Gastrocnemius medialis (tissue), 4 donors: ENCODE measurements around the gene DHX16. TPM values are rescaled to one million over a fixed set of nuclear protein-coding genes. Genes with fewer than 3 reads are reported as not detected.

ENCODE experiments used
- ATAC-seq, 2 donors: fragments of 150-250 bp; one replicate each; pipeline ENCODE4 v1.9.1; 2016
- DNase-seq, 2 donors: peaks; one replicate each; pipeline ENCODE4 v3.0.0-alpha.2; 2019
- H3K27ac ChIP-seq, 4 donors: fragments of 200-600 bp; sonication (generic); 1 replicate in 1 of 4; 2 replicates in 3 of 4; pipeline ENCODE4 v1.5.1; 2016 to 2018; ENCODE audit warnings: mild to moderate bottlenecking in 2 of 4, moderate library complexity in 1 of 4
- H3K27me3 ChIP-seq, 3 donors: fragments of 200-600 bp; sonication (generic) in 2 of 3; 1 replicate in 1 of 3; 2 replicates in 2 of 3; pipeline versions ENCODE4 v1.5.1 to v1.6.0; 2016 to 2019; ENCODE audit warnings: mild to moderate bottlenecking in 1 of 3, moderate library complexity in 1 of 3
- H3K36me3 ChIP-seq, 2 donors: fragments of 200-600 bp; sonication (generic) in 1 of 2; one replicate each; pipeline ENCODE4 v1.5.1; 2017 to 2018
- H3K4me1 ChIP-seq, 2 donors: fragments of 200-600 bp; sonication (generic) in 1 of 2; one replicate each; pipeline ENCODE4 v1.5.1; 2016 to 2017; ENCODE audit warnings: mild to moderate bottlenecking in 2 of 2
- H3K4me3 ChIP-seq, 4 donors: fragments of 200-600 bp; sonication (generic) in 3 of 4; 1 replicate in 1 of 4; 2 replicates in 3 of 4; pipeline ENCODE4 v1.5.1; 2016 to 2019; ENCODE audit warnings: mild to moderate bottlenecking in 2 of 4
- H3K9me3 ChIP-seq, 3 donors: fragments of 200-600 bp; sonication (generic) in 2 of 3; 1 replicate in 1 of 3; 2 replicates in 2 of 3; pipeline ENCODE4 v1.5.1; 2016 to 2019
- POLR2A ChIP-seq, 2 donors: fragments of 450-650 bp; IDR thresholded peaks; one replicate each; pipeline ENCODE4 v1.6.1; 2017; ENCODE audit warnings: antibody characterized with exemption in 2 of 2, mild to moderate bottlenecking in 2 of 2, moderate library complexity in 2 of 2
- in situ Hi-C, 4 donors: fragments of 200-750 bp; cut with MboI; loops; one replicate each; pipeline versions ENCODE4 v1.15.0 to v1.8.0; 2017; ENCODE audit warnings: low sequenced_read_pairs in 4 of 4
- intact Hi-C: fragments of 100-400 bp; cut with DNase I; formaldehyde crosslinking; loops from one replicate; pipeline ENCODE4 v1.15.1; 2023; ENCODE audit warnings: low total_unique reads
- total RNA-seq, 4 donors: library from RNA; depleted of rRNA; stranded (reverse); fragments of >200 nt; gene quantifications; one replicate each; pipeline versions ENCODE4 v1.1.0 to v1.2.3, GENCODE V29; 2016
- TF ChIP-seq, protein P1 (sequence below), 5 experiments: fragments of 450-650 bp in 3 of 5; fragments of 200-600 bp in 2 of 5; sonication (generic) in 2 of 5; IDR thresholded peaks in 4 of 5; conservative IDR thresholded peaks in 1 of 5; 1 replicate in 4 of 5; 2 replicates in 1 of 5; pipeline ENCODE4 v1.5.1; 2016 to 2019; ENCODE audit warnings: antibody characterized with exemption in 5 of 5, mild to moderate bottlenecking in 3 of 5, moderate library complexity in 3 of 5

DHX16 gene
- total RNA-seq, 4 donors from 2014 or later: 39.1 to 74.8 (median 49.4) TPM

DNA sequence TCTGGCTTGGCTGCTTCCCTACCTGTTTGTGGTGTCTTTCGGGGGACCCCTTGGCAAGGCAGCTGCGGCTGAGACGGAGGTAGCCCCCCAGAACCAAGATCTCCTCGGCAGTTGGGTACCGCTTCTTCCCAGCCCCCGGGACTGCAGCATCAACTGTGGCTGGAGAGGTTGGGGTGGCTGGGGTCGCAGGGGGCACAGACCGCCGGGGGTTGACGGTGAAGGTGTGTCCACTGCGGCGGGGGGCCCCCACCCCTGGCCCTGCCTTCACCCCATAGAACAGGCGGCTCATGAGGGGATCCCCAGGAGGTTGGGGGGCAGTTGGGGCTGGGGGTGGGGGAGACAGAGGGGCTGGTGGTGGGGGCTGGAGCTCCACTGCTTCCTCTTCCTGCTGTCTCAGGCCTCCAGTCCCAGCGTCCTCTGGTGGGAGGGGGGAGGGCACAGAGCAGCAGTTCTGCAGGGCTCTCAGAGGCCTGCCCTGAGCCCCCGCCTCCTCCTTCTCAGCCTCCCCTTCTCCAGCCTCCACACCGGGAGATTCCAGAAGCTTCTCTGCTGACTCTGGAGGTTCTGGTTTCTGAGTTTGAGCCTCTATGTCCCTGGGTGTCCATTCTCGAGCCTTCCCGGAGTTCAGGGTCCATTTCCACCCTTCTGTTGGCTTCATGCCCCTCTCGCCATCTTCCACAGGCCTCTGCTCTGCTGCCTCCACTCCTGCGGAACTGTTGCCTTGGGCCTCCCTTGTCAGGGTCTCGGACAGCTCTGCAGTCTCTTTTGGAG lies 11.8 kb upstream of the DHX16 start:
- TF ChIP-seq POLR2A (IDR thresholded peaks at IDR 0.05): no peak
- TF ChIP-seq, protein P1, sequence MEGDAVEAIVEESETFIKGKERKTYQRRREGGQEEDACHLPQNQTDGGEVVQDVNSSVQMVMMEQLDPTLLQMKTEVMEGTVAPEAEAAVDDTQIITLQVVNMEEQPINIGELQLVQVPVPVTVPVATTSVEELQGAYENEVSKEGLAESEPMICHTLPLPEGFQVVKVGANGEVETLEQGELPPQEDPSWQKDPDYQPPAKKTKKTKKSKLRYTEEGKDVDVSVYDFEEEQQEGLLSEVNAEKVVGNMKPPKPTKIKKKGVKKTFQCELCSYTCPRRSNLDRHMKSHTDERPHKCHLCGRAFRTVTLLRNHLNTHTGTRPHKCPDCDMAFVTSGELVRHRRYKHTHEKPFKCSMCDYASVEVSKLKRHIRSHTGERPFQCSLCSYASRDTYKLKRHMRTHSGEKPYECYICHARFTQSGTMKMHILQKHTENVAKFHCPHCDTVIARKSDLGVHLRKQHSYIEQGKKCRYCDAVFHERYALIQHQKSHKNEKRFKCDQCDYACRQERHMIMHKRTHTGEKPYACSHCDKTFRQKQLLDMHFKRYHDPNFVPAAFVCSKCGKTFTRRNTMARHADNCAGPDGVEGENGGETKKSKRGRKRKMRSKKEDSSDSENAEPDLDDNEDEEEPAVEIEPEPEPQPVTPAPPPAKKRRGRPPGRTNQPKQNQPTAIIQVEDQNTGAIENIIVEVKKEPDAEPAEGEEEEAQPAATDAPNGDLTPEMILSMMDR (IDR thresholded peaks at IDR 0.05 in 4 of 5, conservative IDR thresholded peaks at IDR 0.05 in 1 of 5): no peak
- peak overlapping the region; percentile 93 to 99 (median 97) for H3K27ac ChIP-seq
- H3K36me3 ChIP-seq: peaks cover 0 to 4% of the 10 kb centered on the region in 2 donors
- intact Hi-C loops: loop anchor here (5.0 kb wide), 2 partner anchors 198 to 513 kb away; partner anchors contain the start of gene DDR1
- DNase-seq (peak in 1 of 2 donors; percentile 44), ATAC-seq (no peak)
- H3K9me3 ChIP-seq: no peaks in the 10 kb centered on the region
- H3K27me3 ChIP-seq: peaks cover 0 to 2% (median 0%) of the 10 kb centered on the region in 3 donors
- in situ Hi-C loops: loop anchor here in 3 of 4 donors (5.0 to 10.0 kb wide), 2 partner anchors 38 to 140 kb away; partner anchors contain the start of gene TUBB (in 3 of the 3)
- H3K4me3 ChIP-seq: peak overlapping the region; percentile 67 to 97 (median 96)
- H3K4me1 ChIP-seq: peaks cover 35 to 36% of the 10 kb centered on the region in 2 donors

DNA sequence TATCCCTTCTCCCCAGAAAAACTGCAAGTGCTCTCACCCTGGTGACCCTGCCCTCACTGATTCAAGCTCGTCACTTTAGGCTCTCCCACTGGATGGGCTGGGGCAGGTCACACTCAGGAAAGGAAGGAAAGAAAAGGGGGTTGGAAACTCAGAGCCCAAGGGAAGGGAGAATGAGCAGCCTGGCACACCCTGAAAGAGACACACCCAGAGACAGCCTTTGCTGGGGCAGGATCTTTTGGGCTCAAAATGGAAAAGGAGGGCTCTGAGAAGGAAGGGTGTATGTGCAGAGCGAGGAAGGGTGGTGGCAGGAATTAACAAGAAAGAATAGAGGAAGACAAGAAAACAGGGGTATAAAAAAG lies 11.2 kb upstream of the DHX16 start:
- H3K4me1 ChIP-seq: peaks cover 34 to 36% of the 10 kb centered on the region in 2 donors
- no peak for DNase-seq
- H3K4me3 ChIP-seq: peak overlapping the region; percentile 67 to 97 (median 96)
- intact Hi-C loops: no loop called here
- TF ChIP-seq, protein P1 (IDR thresholded peaks at IDR 0.05 in 4 of 5, conservative IDR thresholded peaks at IDR 0.05 in 1 of 5): no peak
- no peak for TF ChIP-seq POLR2A (IDR thresholded peaks at IDR 0.05)
- H3K9me3 ChIP-seq: no peaks in the 10 kb centered on the region
- no peak for ATAC-seq
- in situ Hi-C loops: loop anchor here in 3 of 4 donors (5.0 to 10.0 kb wide), 2 partner anchors 38 to 141 kb away; partner anchors contain the start of gene TUBB (in 3 of the 3)
- peaks cover 0 to 4% of the 10 kb centered on the region in 2 donors for H3K36me3 ChIP-seq
- peak overlapping the region; percentile 93 to 99 (median 97) for H3K27ac ChIP-seq
- H3K27me3 ChIP-seq: peaks cover 0 to 2% (median 0%) of the 10 kb centered on the region in 3 donors

DNA sequence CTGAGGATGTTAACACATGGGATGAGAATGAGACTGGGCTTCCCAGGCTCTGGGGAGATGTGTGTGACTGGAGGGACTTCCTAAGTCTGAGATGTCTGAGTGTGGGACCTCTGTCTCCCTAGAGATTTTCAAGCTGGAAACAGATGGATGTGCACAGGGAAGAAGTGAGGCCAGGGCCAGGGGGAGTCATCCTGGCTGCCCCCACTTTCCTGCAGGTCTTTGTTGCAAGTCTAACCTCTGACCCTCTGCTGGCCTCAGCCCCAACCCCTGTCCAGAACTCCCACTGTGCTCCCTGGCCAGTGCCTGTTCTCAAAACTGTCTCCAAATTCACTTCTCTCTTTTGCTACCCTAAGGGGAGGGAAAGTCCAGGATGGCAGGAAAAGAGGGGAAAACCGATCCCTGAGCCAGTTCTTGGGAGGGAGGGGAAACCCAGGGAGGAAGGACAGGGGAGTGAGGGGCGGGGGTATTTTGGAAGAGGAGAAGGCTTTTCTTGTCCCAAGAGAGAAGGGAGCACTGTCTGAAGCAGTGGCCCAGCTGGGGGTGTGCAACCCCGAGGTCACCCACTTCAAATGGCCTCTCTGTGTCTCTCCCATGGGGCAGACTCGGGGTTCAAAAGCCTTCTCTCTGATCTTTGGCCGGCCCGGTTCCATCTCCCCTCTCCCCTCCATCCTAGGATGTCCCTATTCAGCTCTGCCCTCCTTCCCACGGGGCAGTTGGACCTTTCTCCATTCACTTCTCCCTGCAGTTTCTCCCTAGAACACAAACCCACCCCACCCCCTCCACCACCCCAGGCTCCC lies 10.6 kb upstream of the DHX16 start:
- intact Hi-C loops (no loop called here), in situ Hi-C loops (loop anchor here in 3 of 4 donors (5.0 to 10.0 kb wide), 2 partner anchors 39 to 141 kb away; partner anchors contain the start of gene TUBB (in 3 of the 3))
- Histone ChIP-seq H3K36me3 (peaks cover 0 to 9% of the 10 kb centered on the region in 2 donors), H3K4me1 (peaks cover 28 to 30% of the 10 kb centered on the region in 2 donors), H3K4me3 (peak overlapping the region; percentile 67 to 97 (median 96)), H3K9me3 (no peaks in the 10 kb centered on the region), H3K27ac (peak overlapping the region; percentile 93 to 99 (median 97)), H3K27me3 (peaks cover 0 to 2% (median 0%) of the 10 kb centered on the region in 3 donors)
- TF ChIP-seq POLR2A (IDR thresholded peaks at IDR 0.05): no peak
- TF ChIP-seq, protein P1 (IDR thresholded peaks at IDR 0.05 in 4 of 5, conservative IDR thresholded peaks at IDR 0.05 in 1 of 5): no peak
- ATAC-seq (no peak), DNase-seq (no peak)
